ENCODE data around the gene SBF2.

DNA sequence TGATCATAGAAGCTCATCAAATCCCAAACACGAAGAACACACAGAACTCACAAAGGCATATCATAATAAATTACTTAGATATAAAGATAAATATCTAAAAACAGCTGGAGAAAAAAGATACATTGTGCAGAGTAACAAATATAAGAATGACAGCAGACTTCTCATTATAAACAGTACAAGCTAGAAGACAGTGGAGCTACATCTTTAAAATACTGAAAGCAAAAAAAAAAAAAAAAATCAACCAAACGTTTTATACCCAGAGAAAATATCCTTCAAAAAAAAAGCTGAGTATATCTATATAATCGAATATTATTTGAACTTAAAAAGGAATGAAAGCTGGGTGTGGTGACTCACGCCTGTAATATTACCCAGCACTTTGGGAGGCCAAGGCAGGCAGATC is 90.0 kb downstream of the SBF2 start:
- TF ChIP-seq, protein P1, sequence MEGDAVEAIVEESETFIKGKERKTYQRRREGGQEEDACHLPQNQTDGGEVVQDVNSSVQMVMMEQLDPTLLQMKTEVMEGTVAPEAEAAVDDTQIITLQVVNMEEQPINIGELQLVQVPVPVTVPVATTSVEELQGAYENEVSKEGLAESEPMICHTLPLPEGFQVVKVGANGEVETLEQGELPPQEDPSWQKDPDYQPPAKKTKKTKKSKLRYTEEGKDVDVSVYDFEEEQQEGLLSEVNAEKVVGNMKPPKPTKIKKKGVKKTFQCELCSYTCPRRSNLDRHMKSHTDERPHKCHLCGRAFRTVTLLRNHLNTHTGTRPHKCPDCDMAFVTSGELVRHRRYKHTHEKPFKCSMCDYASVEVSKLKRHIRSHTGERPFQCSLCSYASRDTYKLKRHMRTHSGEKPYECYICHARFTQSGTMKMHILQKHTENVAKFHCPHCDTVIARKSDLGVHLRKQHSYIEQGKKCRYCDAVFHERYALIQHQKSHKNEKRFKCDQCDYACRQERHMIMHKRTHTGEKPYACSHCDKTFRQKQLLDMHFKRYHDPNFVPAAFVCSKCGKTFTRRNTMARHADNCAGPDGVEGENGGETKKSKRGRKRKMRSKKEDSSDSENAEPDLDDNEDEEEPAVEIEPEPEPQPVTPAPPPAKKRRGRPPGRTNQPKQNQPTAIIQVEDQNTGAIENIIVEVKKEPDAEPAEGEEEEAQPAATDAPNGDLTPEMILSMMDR (IDR thresholded peaks at IDR 0.05; ENCODE audit: poor library complexity, severe bottlenecking), result no peak
- TF ChIP-seq EP300 (conservative IDR thresholded peaks at IDR 0.05; ENCODE audit: poor library complexity, severe bottlenecking), result no peak
- TF ChIP-seq EZH2 (IDR thresholded peaks at IDR 0.05; ENCODE audit: borderline replicate concordance, insufficient read depth, low read length, poor library complexity, severe bottlenecking), result no peak
- TF ChIP-seq, protein P2, sequence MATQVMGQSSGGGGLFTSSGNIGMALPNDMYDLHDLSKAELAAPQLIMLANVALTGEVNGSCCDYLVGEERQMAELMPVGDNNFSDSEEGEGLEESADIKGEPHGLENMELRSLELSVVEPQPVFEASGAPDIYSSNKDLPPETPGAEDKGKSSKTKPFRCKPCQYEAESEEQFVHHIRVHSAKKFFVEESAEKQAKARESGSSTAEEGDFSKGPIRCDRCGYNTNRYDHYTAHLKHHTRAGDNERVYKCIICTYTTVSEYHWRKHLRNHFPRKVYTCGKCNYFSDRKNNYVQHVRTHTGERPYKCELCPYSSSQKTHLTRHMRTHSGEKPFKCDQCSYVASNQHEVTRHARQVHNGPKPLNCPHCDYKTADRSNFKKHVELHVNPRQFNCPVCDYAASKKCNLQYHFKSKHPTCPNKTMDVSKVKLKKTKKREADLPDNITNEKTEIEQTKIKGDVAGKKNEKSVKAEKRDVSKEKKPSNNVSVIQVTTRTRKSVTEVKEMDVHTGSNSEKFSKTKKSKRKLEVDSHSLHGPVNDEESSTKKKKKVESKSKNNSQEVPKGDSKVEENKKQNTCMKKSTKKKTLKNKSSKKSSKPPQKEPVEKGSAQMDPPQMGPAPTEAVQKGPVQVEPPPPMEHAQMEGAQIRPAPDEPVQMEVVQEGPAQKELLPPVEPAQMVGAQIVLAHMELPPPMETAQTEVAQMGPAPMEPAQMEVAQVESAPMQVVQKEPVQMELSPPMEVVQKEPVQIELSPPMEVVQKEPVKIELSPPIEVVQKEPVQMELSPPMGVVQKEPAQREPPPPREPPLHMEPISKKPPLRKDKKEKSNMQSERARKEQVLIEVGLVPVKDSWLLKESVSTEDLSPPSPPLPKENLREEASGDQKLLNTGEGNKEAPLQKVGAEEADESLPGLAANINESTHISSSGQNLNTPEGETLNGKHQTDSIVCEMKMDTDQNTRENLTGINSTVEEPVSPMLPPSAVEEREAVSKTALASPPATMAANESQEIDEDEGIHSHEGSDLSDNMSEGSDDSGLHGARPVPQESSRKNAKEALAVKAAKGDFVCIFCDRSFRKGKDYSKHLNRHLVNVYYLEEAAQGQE (IDR thresholded peaks at IDR 0.05; ENCODE audit: borderline replicate concordance), result no peak
- TF ChIP-seq POLR2AphosphoS5 (IDR thresholded peaks at IDR 0.05), result no peak
